ENCODE measurements around the gene GAPDHS. TPM values are rescaled to one million over a fixed set of nuclear protein-coding genes. Genes with fewer than 3 reads are reported as not detected.

Gene GAPDHS
- total RNA-seq, 1 donor from 2014 or later, result not detected

DNA sequence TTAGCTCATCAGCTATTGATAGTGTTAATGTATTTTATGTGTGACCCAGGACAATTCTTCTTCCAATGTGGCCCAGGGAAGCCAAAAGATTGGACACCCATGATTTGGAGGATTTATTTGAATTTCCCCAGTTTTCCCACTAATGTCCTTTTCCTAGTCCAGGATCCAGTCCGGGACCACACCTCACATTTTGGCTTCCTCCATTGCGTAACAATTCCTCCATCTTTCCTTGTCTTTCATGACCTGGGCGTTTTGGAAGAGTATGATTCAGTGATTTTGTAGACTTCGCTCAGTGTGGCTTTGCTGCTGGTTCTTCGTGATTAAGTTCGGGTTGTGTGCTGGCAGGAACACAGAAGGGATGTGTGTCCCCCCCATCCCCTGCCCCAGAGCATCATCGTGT, 33.5 kb downstream of the GAPDHS start:
- H3K27me3 ChIP-seq (ENCODE audit: insufficient read depth, low read length), result no peaks in the 10 kb centered on the region
- TF ChIP-seq CTCF (IDR thresholded peaks at IDR 0.05; ENCODE audit: insufficient read depth, low read depth, low read length), result no peak
- no peak for TF ChIP-seq EZH2 (IDR thresholded peaks at IDR 0.05; ENCODE audit: insufficient read depth, low read length)
- Mint-ChIP-seq H3K4me1 (ENCODE audit: low read depth, unreplicated experiment) (no peaks in the 10 kb centered on the region), H3K4me3 (ENCODE audit: unreplicated experiment) (no peak overlapping the region), H3K9me3 (ENCODE audit: unreplicated experiment) (no peaks in the 10 kb centered on the region), H3K27me3 (ENCODE audit: low read depth, unreplicated experiment) (peaks cover 37% of the 10 kb centered on the region), H3K36me3 (ENCODE audit: low read depth, unreplicated experiment) (no peaks in the 10 kb centered on the region), H3K27ac (ENCODE audit: unreplicated experiment) (no peak overlapping the region)
- no peaks in the 10 kb centered on the region for H3K9me3 ChIP-seq (ENCODE audit: insufficient read depth, low read depth, low read length)
- H4K20me1 ChIP-seq (ENCODE audit: insufficient read depth, low read length), result no peaks in the 10 kb centered on the region
- no peak for FAIRE-seq
- no peak for DNase-seq (ENCODE audit: low read depth)
- H3K4me2 ChIP-seq (ENCODE audit: low read length), result no peak overlapping the region
- H3K36me3 ChIP-seq (ENCODE audit: insufficient read depth, low read length), result no peaks in the 10 kb centered on the region
- H3K4me1 ChIP-seq (ENCODE audit: insufficient read depth, low read length), result no peaks in the 10 kb centered on the region
- H3K4me3 ChIP-seq (ENCODE audit: insufficient read depth, low read depth, low read length), result no peak overlapping the region
- no peak overlapping the region for H3K27ac ChIP-seq (ENCODE audit: low read depth, low read length)
- H3K9ac ChIP-seq (ENCODE audit: low read length), result no peak overlapping the region
- no peaks in the 10 kb centered on the region for H3K79me2 ChIP-seq (ENCODE audit: insufficient read depth, low read length)
- H2AFZ ChIP-seq (ENCODE audit: low read depth, low read length), result no peak overlapping the region

- H3K27me3 ChIP-seq (ENCODE audit: insufficient read depth, low read length), result no peaks in the 10 kb centered on the region
- H3K4me2 ChIP-seq (ENCODE audit: low read length), result no peak overlapping the region
- no peaks in the 10 kb centered on the region for H3K36me3 Mint-ChIP-seq (ENCODE audit: low read depth, unreplicated experiment)
- no peaks in the 10 kb centered on the region for H3K4me1 Mint-ChIP-seq (ENCODE audit: low read depth, unreplicated experiment)
- no peaks in the 10 kb centered on the region for H4K20me1 ChIP-seq (ENCODE audit: insufficient read depth, low read length)
- FAIRE-seq, result no peak
- no peak for DNase-seq (ENCODE audit: low read depth)
- H3K9ac ChIP-seq (ENCODE audit: low read length), result no peak overlapping the region
- H3K27me3 Mint-ChIP-seq (ENCODE audit: low read depth, unreplicated experiment), result peaks cover 44% of the 10 kb centered on the region
- no peak overlapping the region for H3K27ac ChIP-seq (ENCODE audit: low read depth, low read length)
- no peak overlapping the region for H3K27ac Mint-ChIP-seq (ENCODE audit: unreplicated experiment)
- H3K4me3 ChIP-seq (ENCODE audit: insufficient read depth, low read depth, low read length), result no peak overlapping the region
- H3K79me2 ChIP-seq (ENCODE audit: insufficient read depth, low read length), result no peaks in the 10 kb centered on the region
- H2AFZ ChIP-seq (ENCODE audit: low read depth, low read length), result no peak overlapping the region
- TF ChIP-seq EZH2 (IDR thresholded peaks at IDR 0.05; ENCODE audit: insufficient read depth, low read length), result no peak
- TF ChIP-seq CTCF (IDR thresholded peaks at IDR 0.05; ENCODE audit: insufficient read depth, low read depth, low read length), result no peak
- H3K9me3 Mint-ChIP-seq (ENCODE audit: unreplicated experiment), result peaks cover 3% of the 10 kb centered on the region
- H3K9me3 ChIP-seq (ENCODE audit: insufficient read depth, low read depth, low read length), result no peaks in the 10 kb centered on the region
- no peak overlapping the region for H3K4me3 Mint-ChIP-seq (ENCODE audit: unreplicated experiment)
- H3K36me3 ChIP-seq (ENCODE audit: insufficient read depth, low read length), result no peaks in the 10 kb centered on the region
- H3K4me1 ChIP-seq (ENCODE audit: insufficient read depth, low read length), result no peaks in the 10 kb centered on the region
Measured at GRCh38 chr19:35569281-35569781, 36.1 kb downstream of the GAPDHS start.

DNA sequence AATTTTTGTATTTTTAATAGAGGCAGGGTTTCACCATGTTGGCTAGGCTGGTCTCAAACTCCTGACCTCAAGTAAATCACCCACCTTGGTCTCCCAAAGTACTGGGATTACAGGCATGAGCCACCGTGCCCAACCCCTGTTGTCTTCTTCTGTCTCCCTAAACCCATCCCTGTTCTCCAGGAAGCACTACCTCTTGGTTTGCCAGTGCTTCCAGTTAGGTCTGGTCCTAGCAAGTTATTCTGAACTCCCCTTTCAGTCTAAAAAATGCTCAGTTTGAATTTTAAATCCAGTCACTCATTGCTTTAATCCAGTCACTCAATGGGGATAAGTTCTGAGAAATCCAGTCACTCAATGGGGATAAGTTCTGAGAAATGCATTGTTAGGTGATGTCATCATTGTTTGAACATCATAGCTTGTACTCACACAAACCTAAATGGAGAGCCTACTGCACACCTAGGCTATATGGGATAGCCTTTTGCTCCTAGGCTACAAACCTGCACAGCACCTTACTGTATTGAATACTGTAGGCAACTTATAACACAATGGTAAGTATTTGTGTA, 38.2 kb downstream of the GAPDHS start:
- no peak overlapping the region for H3K27ac ChIP-seq (ENCODE audit: low read depth, low read length)
- no peak overlapping the region for H3K4me3 ChIP-seq (ENCODE audit: insufficient read depth, low read depth, low read length)
- H3K9me3 ChIP-seq (ENCODE audit: insufficient read depth, low read depth, low read length), result peaks cover 6% of the 10 kb centered on the region
- no peaks in the 10 kb centered on the region for H3K36me3 Mint-ChIP-seq (ENCODE audit: low read depth, unreplicated experiment)
- H3K27ac Mint-ChIP-seq (ENCODE audit: unreplicated experiment), result no peak overlapping the region
- no peaks in the 10 kb centered on the region for H3K27me3 ChIP-seq (ENCODE audit: insufficient read depth, low read length)
- H3K9me3 Mint-ChIP-seq (ENCODE audit: unreplicated experiment), result peaks cover 13% of the 10 kb centered on the region
- H3K4me1 Mint-ChIP-seq (ENCODE audit: low read depth, unreplicated experiment), result no peaks in the 10 kb centered on the region
- DNase-seq (ENCODE audit: low read depth), result no peak
- FAIRE-seq, result no peak
- peaks cover 44% of the 10 kb centered on the region for H3K27me3 Mint-ChIP-seq (ENCODE audit: low read depth, unreplicated experiment)
- TF ChIP-seq EZH2 (IDR thresholded peaks at IDR 0.05; ENCODE audit: insufficient read depth, low read length) (no peak), CTCF (IDR thresholded peaks at IDR 0.05; ENCODE audit: insufficient read depth, low read depth, low read length) (no peak)
- no peaks in the 10 kb centered on the region for H3K79me2 ChIP-seq (ENCODE audit: insufficient read depth, low read length)
- H3K4me1 ChIP-seq (ENCODE audit: insufficient read depth, low read length), result no peaks in the 10 kb centered on the region
- no peaks in the 10 kb centered on the region for H3K36me3 ChIP-seq (ENCODE audit: insufficient read depth, low read length)
- H3K4me3 Mint-ChIP-seq (ENCODE audit: unreplicated experiment), result no peak overlapping the region
- no peak overlapping the region for H3K4me2 ChIP-seq (ENCODE audit: low read length)
- H2AFZ ChIP-seq (ENCODE audit: low read depth, low read length), result no peak overlapping the region
- no peak overlapping the region for H3K9ac ChIP-seq (ENCODE audit: low read length)
- H4K20me1 ChIP-seq (ENCODE audit: insufficient read depth, low read length), result no peaks in the 10 kb centered on the region

Data from astrocyte (in vitro differentiated cells and primary cell).